Measurements from ENCODE around the gene SOCS1.

- no peak for TF ChIP-seq CTCF (IDR thresholded peaks at IDR 0.05)
- TF ChIP-seq EZH2 (IDR thresholded peaks at IDR 0.05): no peak
- TF ChIP-seq EZH2phosphoT487 (IDR thresholded peaks at IDR 0.05): no peak
Observed at GRCh38 chr16:11264155-11264832, 8.3 kb upstream of the SOCS1 start.

Data from neural progenitor cell (in vitro differentiated cells).